Body of pancreas (tissue), 4 donors: ENCODE results near the gene SAYSD1.

Source experiments
- CTCF ChIP-seq, 7 experiments: fragments of 450-650 bp in 4 of 7; fragments of 200-600 bp in 3 of 7; sonication (generic) in 3 of 7; IDR thresholded peaks; one replicate each; pipeline ENCODE4 v1.5.1; 2016 to 2019; ENCODE audit warnings: antibody characterized with exemption in 7 of 7
- POLR2A ChIP-seq, 3 donors: fragments of 450-650 bp; IDR thresholded peaks; one replicate each; pipeline ENCODE4 v1.6.1; 2016; ENCODE audit warnings: antibody characterized with exemption in 3 of 3, mild to moderate bottlenecking in 2 of 3

- peak in 5 of 7 experiments; percentile 12 to 45 (median 35) for TF ChIP-seq CTCF (IDR thresholded peaks at IDR 0.05)
- TF ChIP-seq POLR2A (IDR thresholded peaks at IDR 0.05) = no peak
Measured at GRCh38 chr6:39088331-39088730, 26.7 kb downstream of the SAYSD1 start.
